Ishikawa (cell line): ENCODE data around the gene SLC25A13.

Experiments used
- CEBPB ChIP-seq: IDR thresholded peaks from 2 replicates; pipeline ENCODE4 v1.6.1; 2012
- CREB1 ChIP-seq: IDR thresholded peaks from 2 replicates; pipeline ENCODE4 v1.6.1; 2012; ENCODE audit warnings: low read depth
- EGR1 ChIP-seq: IDR thresholded peaks from 2 replicates; pipeline ENCODE4 v1.6.1; 2012
- EP300 ChIP-seq: IDR thresholded peaks from 2 replicates; pipeline ENCODE4 v1.6.1; 2012; ENCODE audit warnings: borderline replicate concordance
- FOXM1 ChIP-seq: IDR thresholded peaks from 2 replicates; pipeline ENCODE4 v1.6.1; 2012; ENCODE audit warnings: low read depth, borderline replicate concordance
- NFIC ChIP-seq: IDR thresholded peaks from 2 replicates; pipeline ENCODE4 v1.6.1; 2012
- RAD21 ChIP-seq: IDR thresholded peaks from 2 replicates; pipeline ENCODE4 v1.6.1; 2012; ENCODE audit warnings: low read depth
- TAF1 ChIP-seq: IDR thresholded peaks from 2 replicates; pipeline ENCODE4 v1.6.1; 2012; ENCODE audit warnings: low read depth, mild to moderate bottlenecking
- TCF12 ChIP-seq: IDR thresholded peaks from 2 replicates; pipeline ENCODE4 v1.6.1; 2012; ENCODE audit warnings: low read depth
- TEAD4 ChIP-seq: IDR thresholded peaks from 2 replicates; pipeline ENCODE4 v1.6.1; 2012
- YY1 ChIP-seq: IDR thresholded peaks from 2 replicates; pipeline ENCODE4 v1.6.1; 2012; ENCODE audit warnings: low read depth
- ZBTB7A ChIP-seq: IDR thresholded peaks from 2 replicates; pipeline ENCODE4 v1.6.1; 2012; ENCODE audit warnings: low read depth
- TF ChIP-seq, protein P1 (sequence below): IDR thresholded peaks from 2 replicates; pipeline ENCODE4 v1.6.1; 2012
- TF ChIP-seq, protein P2 (sequence below): IDR thresholded peaks from 2 replicates; pipeline ENCODE4 v1.6.1; 2012
- TF ChIP-seq, protein P3 (sequence below): IDR thresholded peaks from 2 replicates; pipeline ENCODE4 v1.6.1; 2012; ENCODE audit warnings: low read depth, mild to moderate bottlenecking

The SLC25A13 gene

DNA sequence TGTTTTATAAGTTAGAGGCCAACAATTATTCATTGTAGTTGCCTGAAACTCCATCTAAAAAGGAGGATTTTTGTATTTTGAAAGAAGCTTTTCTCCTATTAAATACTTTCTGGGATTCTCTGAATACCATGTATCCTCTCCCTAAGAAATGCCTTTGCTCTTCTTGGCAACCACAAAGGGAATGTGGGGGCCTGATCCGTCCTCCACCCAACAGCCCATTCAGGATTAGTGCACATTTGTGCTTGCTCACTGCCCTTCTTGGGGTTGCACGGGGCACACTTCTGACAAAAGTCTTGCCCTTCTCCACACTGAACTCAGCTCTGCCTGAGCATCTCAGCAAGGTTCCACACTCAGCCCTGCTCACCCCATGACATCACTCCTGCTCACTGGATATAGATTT, 194.2 kb downstream of the SLC25A13 start:
- no peak for TF ChIP-seq RAD21
- no peak for TF ChIP-seq NFIC
- no peak for TF ChIP-seq EGR1
- no peak for TF ChIP-seq EP300
- TF ChIP-seq TAF1 = no peak

DNA sequence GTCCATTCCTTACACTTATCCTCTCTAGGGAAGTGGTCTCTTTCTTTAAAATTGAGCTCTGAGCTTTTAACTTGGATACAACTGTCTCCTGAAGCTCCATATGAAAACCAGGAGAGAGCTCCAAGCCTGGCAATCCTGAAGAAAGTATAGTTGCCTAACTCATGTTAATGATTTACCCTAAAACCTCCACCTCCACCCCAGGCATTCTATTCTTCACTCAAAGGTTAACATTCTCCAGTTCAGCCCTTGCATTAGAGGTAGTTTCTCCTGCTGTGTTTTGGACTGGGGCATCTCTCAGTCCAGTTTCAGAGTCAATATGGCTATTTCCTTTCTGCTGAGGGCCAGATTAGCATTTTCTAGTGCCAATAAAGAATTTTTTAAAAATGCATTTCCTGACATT, 195.5 kb downstream of the SLC25A13 start:
- TF ChIP-seq, protein P1, sequence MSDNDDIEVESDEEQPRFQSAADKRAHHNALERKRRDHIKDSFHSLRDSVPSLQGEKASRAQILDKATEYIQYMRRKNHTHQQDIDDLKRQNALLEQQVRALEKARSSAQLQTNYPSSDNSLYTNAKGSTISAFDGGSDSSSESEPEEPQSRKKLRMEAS = no peak
- TF ChIP-seq, protein P2, sequence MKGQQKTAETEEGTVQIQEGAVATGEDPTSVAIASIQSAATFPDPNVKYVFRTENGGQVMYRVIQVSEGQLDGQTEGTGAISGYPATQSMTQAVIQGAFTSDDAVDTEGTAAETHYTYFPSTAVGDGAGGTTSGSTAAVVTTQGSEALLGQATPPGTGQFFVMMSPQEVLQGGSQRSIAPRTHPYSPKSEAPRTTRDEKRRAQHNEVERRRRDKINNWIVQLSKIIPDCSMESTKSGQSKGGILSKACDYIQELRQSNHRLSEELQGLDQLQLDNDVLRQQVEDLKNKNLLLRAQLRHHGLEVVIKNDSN = no peak
- TF ChIP-seq RAD21 = no peak

DNA sequence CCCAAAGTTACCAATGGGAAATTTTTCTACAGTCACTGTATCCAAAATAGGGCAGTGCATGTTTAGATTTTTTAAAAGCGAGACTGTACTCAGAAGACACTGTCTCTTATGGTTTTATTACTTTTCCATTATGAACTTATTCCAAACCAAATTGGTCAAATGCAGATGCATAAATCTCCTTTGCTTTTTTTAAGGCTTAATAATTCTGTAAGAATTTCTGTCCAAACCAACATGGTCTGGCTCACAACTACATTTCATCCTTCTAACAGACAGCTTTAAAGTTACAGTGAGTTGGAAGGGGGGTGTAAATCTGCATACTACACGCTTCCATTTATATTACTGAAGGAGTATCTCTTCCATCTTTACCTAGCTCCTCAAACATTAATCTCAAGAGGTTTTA, 199.2 kb downstream of the SLC25A13 start:
- TF ChIP-seq, protein P3, sequence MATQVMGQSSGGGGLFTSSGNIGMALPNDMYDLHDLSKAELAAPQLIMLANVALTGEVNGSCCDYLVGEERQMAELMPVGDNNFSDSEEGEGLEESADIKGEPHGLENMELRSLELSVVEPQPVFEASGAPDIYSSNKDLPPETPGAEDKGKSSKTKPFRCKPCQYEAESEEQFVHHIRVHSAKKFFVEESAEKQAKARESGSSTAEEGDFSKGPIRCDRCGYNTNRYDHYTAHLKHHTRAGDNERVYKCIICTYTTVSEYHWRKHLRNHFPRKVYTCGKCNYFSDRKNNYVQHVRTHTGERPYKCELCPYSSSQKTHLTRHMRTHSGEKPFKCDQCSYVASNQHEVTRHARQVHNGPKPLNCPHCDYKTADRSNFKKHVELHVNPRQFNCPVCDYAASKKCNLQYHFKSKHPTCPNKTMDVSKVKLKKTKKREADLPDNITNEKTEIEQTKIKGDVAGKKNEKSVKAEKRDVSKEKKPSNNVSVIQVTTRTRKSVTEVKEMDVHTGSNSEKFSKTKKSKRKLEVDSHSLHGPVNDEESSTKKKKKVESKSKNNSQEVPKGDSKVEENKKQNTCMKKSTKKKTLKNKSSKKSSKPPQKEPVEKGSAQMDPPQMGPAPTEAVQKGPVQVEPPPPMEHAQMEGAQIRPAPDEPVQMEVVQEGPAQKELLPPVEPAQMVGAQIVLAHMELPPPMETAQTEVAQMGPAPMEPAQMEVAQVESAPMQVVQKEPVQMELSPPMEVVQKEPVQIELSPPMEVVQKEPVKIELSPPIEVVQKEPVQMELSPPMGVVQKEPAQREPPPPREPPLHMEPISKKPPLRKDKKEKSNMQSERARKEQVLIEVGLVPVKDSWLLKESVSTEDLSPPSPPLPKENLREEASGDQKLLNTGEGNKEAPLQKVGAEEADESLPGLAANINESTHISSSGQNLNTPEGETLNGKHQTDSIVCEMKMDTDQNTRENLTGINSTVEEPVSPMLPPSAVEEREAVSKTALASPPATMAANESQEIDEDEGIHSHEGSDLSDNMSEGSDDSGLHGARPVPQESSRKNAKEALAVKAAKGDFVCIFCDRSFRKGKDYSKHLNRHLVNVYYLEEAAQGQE = no peak
- TF ChIP-seq EP300 (no peak), EGR1 (no peak), NFIC (no peak), TEAD4 (no peak), YY1 (no peak), FOXM1 (no peak), CREB1 (no peak), CEBPB (no peak), TAF1 (no peak), RAD21 (no peak), ZBTB7A (no peak), TCF12 (no peak)
- TF ChIP-seq, protein P2 = no peak
- TF ChIP-seq, protein P1 = no peak

DNA sequence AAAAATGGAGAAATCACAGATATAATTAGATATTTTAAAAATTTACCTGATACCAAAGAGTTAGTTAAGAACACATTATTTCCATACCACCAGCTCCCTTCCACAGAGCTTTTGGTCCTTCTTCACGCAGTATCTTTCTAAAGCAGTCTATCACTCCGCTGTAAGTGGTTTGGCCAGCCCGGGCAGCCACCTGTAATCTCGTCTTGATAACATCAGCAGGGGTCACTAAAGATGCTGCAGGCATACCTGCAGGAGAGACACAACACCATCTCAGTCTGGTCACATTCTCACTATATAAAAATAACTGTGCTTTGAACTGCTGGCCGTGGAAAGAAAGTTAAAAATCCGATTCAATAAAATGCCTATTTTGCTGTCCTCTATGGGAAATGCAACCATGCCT, 200.1 kb downstream of the SLC25A13 start:
- TF ChIP-seq, protein P2 = no peak
- TF ChIP-seq TAF1 (no peak), YY1 (no peak), TEAD4 (no peak), EP300 (no peak), CREB1 (no peak), RAD21 (no peak), CEBPB (no peak), EGR1 (no peak)

DNA sequence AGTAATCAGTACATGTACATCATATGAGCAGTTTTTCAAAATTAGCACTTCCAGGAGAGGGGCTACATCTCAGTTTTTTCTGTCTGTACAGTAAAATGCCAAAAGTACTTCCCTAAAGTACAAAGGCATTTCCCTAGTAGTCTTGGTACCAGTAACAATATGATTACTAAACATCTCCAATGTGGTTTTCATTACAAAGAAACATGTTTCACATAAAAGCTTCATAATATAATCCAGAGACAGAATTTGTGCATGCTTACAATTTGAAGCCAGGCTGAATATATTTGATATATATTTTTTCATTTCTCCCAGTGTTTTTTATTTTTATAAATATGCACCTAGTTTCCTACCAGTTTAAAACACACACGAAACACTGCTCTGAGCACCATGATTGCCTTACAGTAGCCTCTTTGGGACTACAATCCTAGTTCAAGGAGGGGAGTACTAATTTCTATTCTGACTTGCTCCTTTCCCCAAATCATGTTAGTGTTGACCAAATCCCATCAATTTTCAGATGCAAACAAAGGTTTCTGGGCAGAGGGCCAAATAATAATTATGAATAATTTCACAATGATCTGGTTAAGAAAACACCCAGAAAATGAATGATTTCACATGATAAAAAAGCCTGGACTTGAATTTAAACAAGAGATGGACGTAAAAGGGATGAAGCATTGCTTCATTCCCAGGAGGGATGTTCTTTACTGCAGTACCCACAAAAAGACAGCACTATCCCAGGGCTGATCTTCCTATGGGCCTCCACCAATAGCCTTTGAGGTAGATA, 201.3 kb downstream of the SLC25A13 start:
- no peak for TF ChIP-seq ZBTB7A
- TF ChIP-seq TCF12 = no peak
- TF ChIP-seq, protein P1 = no peak
- no peak for TF ChIP-seq CEBPB
- TF ChIP-seq RAD21 = no peak
- TF ChIP-seq EP300 = no peak
- no peak for TF ChIP-seq TEAD4
- TF ChIP-seq YY1 = no peak

DNA sequence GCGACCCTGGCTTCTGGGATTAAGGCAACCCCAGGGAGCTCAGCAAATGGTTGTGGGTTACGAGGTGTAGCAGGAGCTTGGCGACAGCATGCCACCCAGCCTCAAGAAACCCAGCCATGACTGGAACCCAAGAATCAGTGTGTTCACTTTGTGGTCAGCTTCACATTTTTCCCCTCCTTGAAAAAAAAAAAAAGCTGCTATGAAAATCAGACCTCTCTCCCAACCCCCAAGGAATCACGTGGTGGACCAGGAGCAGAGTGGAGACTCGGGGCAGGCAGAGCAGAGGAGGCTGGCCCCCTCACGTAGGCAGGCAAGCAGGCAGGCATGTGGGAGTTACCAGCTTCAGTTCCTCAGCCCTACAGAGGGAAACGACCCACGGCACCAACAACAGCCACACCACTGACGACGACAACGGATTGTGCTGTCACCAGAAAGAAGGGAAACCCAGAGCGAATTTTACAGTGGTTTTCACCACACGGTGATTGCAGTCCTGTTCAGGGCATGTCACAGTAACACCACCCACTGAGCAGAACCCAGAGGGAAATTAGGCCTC, 203.4 kb downstream of the SLC25A13 start:
- no peak for TF ChIP-seq EP300
- no peak for TF ChIP-seq RAD21
- TF ChIP-seq CREB1 = no peak
- no peak for TF ChIP-seq TCF12

DNA sequence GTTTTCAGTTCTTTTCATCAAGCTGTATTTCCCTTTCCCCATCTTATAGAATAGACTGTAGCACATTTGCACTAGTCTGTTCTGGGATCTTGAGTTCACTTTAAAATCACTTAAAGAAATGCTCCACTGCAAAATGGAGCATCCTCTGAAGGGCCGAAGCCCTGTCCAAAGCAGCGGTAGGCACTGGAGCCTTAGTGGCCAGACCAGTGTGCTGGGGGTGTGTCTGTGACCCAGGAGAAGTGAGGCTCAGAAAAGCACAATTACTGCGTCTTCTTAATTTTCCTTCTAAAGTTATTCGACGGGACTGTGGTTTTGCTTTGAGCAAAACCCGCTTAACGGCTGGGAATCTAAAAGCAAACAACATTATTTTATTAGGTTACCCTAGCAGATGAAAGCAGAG, 205.7 kb downstream of the SLC25A13 start:
- TF ChIP-seq FOXM1 = no peak
- TF ChIP-seq ZBTB7A = no peak
- TF ChIP-seq, protein P2 = no peak
- TF ChIP-seq CEBPB = no peak
- TF ChIP-seq EP300 = no peak
- no peak for TF ChIP-seq YY1
- TF ChIP-seq TCF12 = no peak
- TF ChIP-seq TEAD4 = no peak
- TF ChIP-seq RAD21 = no peak
